Keratinocyte (primary cell): ENCODE data around the gene NUP37.
"Not testable (repeated sequence)": the region's sequence is repeated elsewhere in the genome, so short reads cannot be mapped to it uniquely, and the experiment has no call there.

Experiments used
- EZH2 ChIP-seq: IDR thresholded peaks from one replicate; pipeline ENCODE4 v1.6.1; 2012; ENCODE audit warnings: inconsistent platforms, mild to moderate bottlenecking, low read length, moderate library complexity
- TF ChIP-seq, protein P1 (sequence below), 3 experiments: IDR thresholded peaks in 1 of 3; conservative IDR thresholded peaks in 1 of 3; optimal IDR thresholded peaks in 1 of 3; 2 replicates in 2 of 3; 3 replicates in 1 of 3; pipeline versions ENCODE3 to v1.5.1; 2011; ENCODE audit warnings: low read length in 3 of 3, mild to moderate bottlenecking in 3 of 3, moderate library complexity in 2 of 3, control low read depth in 1 of 3, inconsistent platforms in 1 of 3; ENCODE audit not compliant: insufficient read depth in 2 of 3; ENCODE audit errors: extremely low read depth in 1 of 3

GRCh38 chr12:102142866-102143373 lies 23.0 kb upstream of the NUP37 start:
- TF ChIP-seq, protein P1, sequence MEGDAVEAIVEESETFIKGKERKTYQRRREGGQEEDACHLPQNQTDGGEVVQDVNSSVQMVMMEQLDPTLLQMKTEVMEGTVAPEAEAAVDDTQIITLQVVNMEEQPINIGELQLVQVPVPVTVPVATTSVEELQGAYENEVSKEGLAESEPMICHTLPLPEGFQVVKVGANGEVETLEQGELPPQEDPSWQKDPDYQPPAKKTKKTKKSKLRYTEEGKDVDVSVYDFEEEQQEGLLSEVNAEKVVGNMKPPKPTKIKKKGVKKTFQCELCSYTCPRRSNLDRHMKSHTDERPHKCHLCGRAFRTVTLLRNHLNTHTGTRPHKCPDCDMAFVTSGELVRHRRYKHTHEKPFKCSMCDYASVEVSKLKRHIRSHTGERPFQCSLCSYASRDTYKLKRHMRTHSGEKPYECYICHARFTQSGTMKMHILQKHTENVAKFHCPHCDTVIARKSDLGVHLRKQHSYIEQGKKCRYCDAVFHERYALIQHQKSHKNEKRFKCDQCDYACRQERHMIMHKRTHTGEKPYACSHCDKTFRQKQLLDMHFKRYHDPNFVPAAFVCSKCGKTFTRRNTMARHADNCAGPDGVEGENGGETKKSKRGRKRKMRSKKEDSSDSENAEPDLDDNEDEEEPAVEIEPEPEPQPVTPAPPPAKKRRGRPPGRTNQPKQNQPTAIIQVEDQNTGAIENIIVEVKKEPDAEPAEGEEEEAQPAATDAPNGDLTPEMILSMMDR (optimal IDR thresholded peaks at IDR 0.05 in 1 of 3, IDR thresholded peaks at IDR 0.05 in 1 of 3, conservative IDR thresholded peaks at IDR 0.05 in 1 of 3; ENCODE audit: extremely low read depth in 1 of 3, insufficient read depth in 2 of 3, low read length in 3 of 3) = not testable (repeated sequence)
- not testable (repeated sequence) for TF ChIP-seq EZH2
